ENCODE results near the gene REG3G. TPM values are rescaled to one million over a fixed set of nuclear protein-coding genes. Genes with fewer than 3 reads are reported as not detected.

Gene REG3G
- total and polyA plus RNA-seq, 10 of the 15 experiments (the other 5 are each of a cell fraction or from before 2014, with no cell fraction given): 0.33 TPM; not detected in 9

GRCh38 chr2:79026061-79026460, 559 bp downstream of the REG3G start:
- Histone ChIP-seq H3K27ac (ENCODE audit: control insufficient read depth, insufficient read depth) (no peak overlapping the region), H3K9ac (ENCODE audit: control insufficient read depth, insufficient read depth, low read length) (no peak overlapping the region), H3K4me3 (no peak overlapping the region), H3K36me3 (ENCODE audit: control insufficient read depth in 2 of 2, insufficient read depth in 2 of 2, low read length in 1 of 2) (no peaks in the 10 kb centered on the region), H3K79me2 (ENCODE audit: control insufficient read depth, insufficient read depth, low read length) (no peaks in the 10 kb centered on the region), H2AFZ (ENCODE audit: control insufficient read depth, low read depth, low read length) (no peak overlapping the region), H3K4me1 (ENCODE audit: control insufficient read depth, insufficient read depth, low read length) (no peaks in the 10 kb centered on the region), H3K9me3 (replicated peaks; ENCODE audit: control insufficient read depth, insufficient read depth, low read length) (no peaks in the 10 kb centered on the region), H3K4me2 (ENCODE audit: control insufficient read depth, insufficient read depth) (no peak overlapping the region), H3K27me3 (replicated peaks in 1 of 2; ENCODE audit: control insufficient read depth in 2 of 2, insufficient read depth in 2 of 2, low read length in 1 of 2) (no peaks in the 10 kb centered on the region), H4K20me1 (ENCODE audit: control insufficient read depth, insufficient read depth) (no peaks in the 10 kb centered on the region)
- ChIA-PET POLR2A (no interaction called here), RAD21 (ENCODE audit: unreplicated experiment) (no interaction called here), CTCF (no interaction called here), SMC1A (ENCODE audit: uncharacterized antibody, unreplicated experiment) (no interaction called here)
- BruUV-seq (replicated peaks): no TSS peak
- in situ Hi-C loops (cut with MboI): loop anchor here (25.0 kb wide), 1 partner anchor 836 kb away; no protein-coding TSS in a partner anchor
- 35% methylated on average over 4 of the region's 4 CpGs for WGBS (ENCODE audit: insufficient coverage, insufficient replicate concordance, low lambda C conversion rate, missing lambda C conversion rate)
- intact Hi-C loops (cut with micrococcal nuclease; ENCODE audit: unreplicated experiment): no loop called here
- TF ChIP-seq FOS (IDR thresholded peaks at IDR 0.05; ENCODE audit: borderline replicate concordance, extremely low read depth, insufficient read length) (no peak), WRNIP1 (IDR thresholded peaks at IDR 0.05; ENCODE audit: borderline replicate concordance, low read depth, low read length) (no peak), STAT1 (conservative IDR thresholded peaks at IDR 0.05) (no peak), SMAD5 (IDR thresholded peaks at IDR 0.05; ENCODE audit: low read depth) (no peak), SUZ12 (IDR thresholded peaks at IDR 0.05; ENCODE audit: unreplicated experiment) (no peak), CUX1 (IDR thresholded peaks at IDR 0.05; ENCODE audit: insufficient replicate concordance, low read depth, low read length) (no peak), ELK1 (IDR thresholded peaks at IDR 0.05; ENCODE audit: low read depth, low read length) (no peak), FOXM1 (IDR thresholded peaks at IDR 0.05; ENCODE audit: low read depth, low read length) (no peak), ESRRA (IDR thresholded peaks at IDR 0.05; ENCODE audit: low read length) (no peak), RB1 (IDR thresholded peaks at IDR 0.05; ENCODE audit: borderline replicate concordance) (no peak)
- ATAC-seq (no peak), FAIRE-seq (no peak), DNase-seq (ENCODE audit: low read depth, low spot score) (no peak)
